H1 (cell line): ENCODE data around the gene GPR176. TPM values are rescaled to one million over a fixed set of nuclear protein-coding genes. Genes with fewer than 3 reads are reported as not detected.

ENCODE experiments used
- CTCF ChIA-PET: fragments of 300-600 bp; sonication (Branson Sonifier 250); formaldehyde crosslinking; loops from one replicate; lab custom pipeline; 2021; ENCODE audit not compliant: partially characterized antibody; lab: Charles Lee
- POLR2A ChIA-PET: fragments of 300-600 bp; sonication (Branson Sonifier 250); formaldehyde crosslinking; loops from one replicate; lab custom pipeline; 2021; ENCODE audit warnings: inconsistent platforms; ENCODE audit not compliant: partially characterized antibody; lab: Charles Lee
- DNase-seq, 2 experiments: peaks; one replicate each; pipeline versions ENCODE4 v3.0.0 to v3.0.0-alpha.2; 2010 to 2022; ENCODE audit warnings: low spot score in 2 of 2, low read depth in 1 of 2, mixed read lengths in 1 of 2
- FAIRE-seq: peaks from 2 replicates; lab custom pipeline; 2011; peaks lifted over from hg19 to GRCh38; lab: Jason Lieb, UNC
- H2AFZ ChIP-seq: 2 replicates; pipeline ENCODE4 v1.8.1; 2012; ENCODE audit warnings: low read length, inconsistent platforms
- H2AK5ac ChIP-seq: 2 replicates; pipeline ENCODE4 v1.6.1; 2013; ENCODE audit warnings: low read depth, low read length
- H2BK120ac ChIP-seq: replicated peaks from 2 replicates; pipeline ENCODE3; 2013; ENCODE audit warnings: low read depth, low read length, inconsistent platforms
- H2BK12ac ChIP-seq: 2 replicates; pipeline ENCODE4 v1.6.1; 2013; ENCODE audit warnings: low read depth, low read length
- H2BK15ac ChIP-seq: 2 replicates; pipeline ENCODE4 v1.6.1; 2013; ENCODE audit warnings: low read length
- H2BK20ac ChIP-seq: 2 replicates; pipeline ENCODE4 v1.6.1; 2013; ENCODE audit warnings: low read length
- H2BK5ac ChIP-seq: 2 replicates; pipeline ENCODE4 v1.6.1; 2013; ENCODE audit warnings: low read depth, low read length
- H3K14ac ChIP-seq: 2 replicates; pipeline ENCODE4 v1.6.1; 2013; ENCODE audit warnings: inconsistent platforms; ENCODE audit not compliant: insufficient read length
- H3K18ac ChIP-seq: 2 replicates; pipeline ENCODE4 v1.6.1; 2013; ENCODE audit warnings: low read length; ENCODE audit errors: extremely low read depth
- H3K23ac ChIP-seq: 2 replicates; pipeline ENCODE4 v1.6.1; 2013; ENCODE audit warnings: inconsistent platforms; ENCODE audit not compliant: insufficient read length
- H3K23me2 ChIP-seq: 2 replicates; pipeline ENCODE4 v1.6.1; 2013; ENCODE audit warnings: low read depth, low read length
- H3K27ac ChIP-seq: 2 replicates; pipeline ENCODE4 v1.6.1; 2011; ENCODE audit warnings: low read depth, low read length, inconsistent platforms
- H3K27me3 ChIP-seq, 4 experiments: replicated peaks in 1 of 4; 1 replicate in 1 of 4; 2 replicates in 3 of 4; pipeline versions ENCODE4 v1.6.1 to v1.8.1; 2011 to 2013; ENCODE audit warnings: low read length in 3 of 4, mild to moderate bottlenecking in 3 of 4, inconsistent platforms in 2 of 4, mixed read lengths in 2 of 4, moderate library complexity in 1 of 4; ENCODE audit not compliant: control insufficient read depth in 3 of 4, insufficient read depth in 3 of 4; ENCODE audit errors: extremely low read depth in 1 of 4
- H3K36me3 ChIP-seq, 4 experiments: 2 replicates each; pipeline versions ENCODE4 v1.6.1 to v1.8.1; 2011 to 2013; ENCODE audit warnings: mild to moderate bottlenecking in 4 of 4, low read length in 3 of 4, moderate library complexity in 2 of 4, control low read depth in 1 of 4, inconsistent platforms in 1 of 4; ENCODE audit not compliant: insufficient read depth in 4 of 4, control insufficient read depth in 2 of 4
- H3K4ac ChIP-seq: replicated peaks from 2 replicates; pipeline ENCODE3; 2013; ENCODE audit warnings: low read length, low read depth, mixed read lengths, inconsistent platforms; ENCODE audit not compliant: insufficient read length
- H3K4me1 ChIP-seq, 4 experiments: replicated peaks in 1 of 4; 1 replicate in 1 of 4; 2 replicates in 3 of 4; pipeline versions ENCODE4 v1.6.1 to v1.8.1; 2011 to 2013; ENCODE audit warnings: low read length in 3 of 4, inconsistent platforms in 2 of 4, mixed read lengths in 1 of 4; ENCODE audit not compliant: insufficient read depth in 4 of 4, control insufficient read depth in 3 of 4
- H3K4me2 ChIP-seq, 2 experiments: 2 replicates each; pipeline versions ENCODE4 v1.6.1 to v1.8.1; 2011 to 2013; ENCODE audit warnings: low read depth in 2 of 2, low read length in 2 of 2, control low read depth in 1 of 2, inconsistent platforms in 1 of 2, mild to moderate bottlenecking in 1 of 2; ENCODE audit not compliant: insufficient read depth in 1 of 2
- H3K4me3 ChIP-seq, 4 experiments: fragments of 200-600, 300-600 bp in 1 of 4; sonication (generic), shearing (Covaris generic), sonication (Bioruptor Twin) in 1 of 4; 2 replicates each; pipeline versions ENCODE4 v1.5.1 to v1.8.1; 2011 to 2016; ENCODE audit warnings: low read length in 4 of 4, low read depth in 3 of 4, control low read depth in 2 of 4, inconsistent platforms in 2 of 4, mild to moderate bottlenecking in 2 of 4, mixed read lengths in 1 of 4, moderate library complexity in 1 of 4; ENCODE audit not compliant: insufficient read depth in 2 of 4; ENCODE audit errors: extremely low read depth in 1 of 4
- H3K56ac ChIP-seq: replicated peaks from 2 replicates; pipeline ENCODE3; 2013; ENCODE audit warnings: low read depth, mild to moderate bottlenecking, mixed read lengths, low read length, inconsistent platforms; ENCODE audit not compliant: insufficient read length
- H3K79me1 ChIP-seq: 2 replicates; pipeline ENCODE4 v1.6.1; 2013; ENCODE audit warnings: low read depth, low read length, control low read depth
- H3K79me2 ChIP-seq, 2 experiments: 2 replicates each; pipeline versions ENCODE4 v1.6.1 to v1.8.1; 2012 to 2013; ENCODE audit warnings: low read length in 2 of 2, mild to moderate bottlenecking in 2 of 2, inconsistent platforms in 1 of 2; ENCODE audit not compliant: insufficient read depth in 2 of 2, control insufficient read depth in 1 of 2
- H3K9ac ChIP-seq, 4 experiments: replicated peaks in 1 of 4; 1 replicate in 1 of 4; 2 replicates in 3 of 4; pipeline versions ENCODE4 v1.6.1 to v1.8.1; 2011 to 2013; ENCODE audit warnings: low read depth in 3 of 4, low read length in 3 of 4, control low read depth in 2 of 4, mild to moderate bottlenecking in 2 of 4, moderate library complexity in 2 of 4, inconsistent platforms in 1 of 4; ENCODE audit errors: extremely low read depth in 1 of 4
- H3K9me3 ChIP-seq, 2 experiments: 2 replicates each; pipeline versions ENCODE4 v1.6.1 to v1.8.1; 2012 to 2013; ENCODE audit warnings: mild to moderate bottlenecking in 2 of 2, moderate library complexity in 2 of 2, control low read depth in 1 of 2, inconsistent platforms in 1 of 2, low read depth in 1 of 2, low read length in 1 of 2, mixed read lengths in 1 of 2; ENCODE audit not compliant: insufficient read depth in 2 of 2
- H4K20me1 ChIP-seq, 2 experiments: replicated peaks in 1 of 2; 2 replicates each; pipeline versions ENCODE3 to v1.8.1; 2011 to 2013; ENCODE audit warnings: inconsistent platforms in 2 of 2, low read length in 2 of 2, mild to moderate bottlenecking in 1 of 2; ENCODE audit not compliant: insufficient read depth in 2 of 2, control insufficient read depth in 1 of 2
- H4K5ac ChIP-seq: 2 replicates; pipeline ENCODE4 v1.6.1; 2013; ENCODE audit warnings: low read length, low read depth, mixed read lengths, inconsistent platforms; ENCODE audit not compliant: insufficient read length
- H4K8ac ChIP-seq: 2 replicates; pipeline ENCODE4 v1.8.0; 2013; ENCODE audit warnings: mild to moderate bottlenecking, moderate library complexity, low read length, inconsistent platforms; ENCODE audit not compliant: insufficient read depth; ENCODE audit errors: extremely low read depth
- H4K91ac ChIP-seq: replicated peaks from 2 replicates; pipeline ENCODE3; 2013; ENCODE audit warnings: low read length, mixed read lengths, inconsistent platforms; ENCODE audit not compliant: insufficient read length
- BRCA1 ChIP-seq: IDR thresholded peaks from 2 replicates; pipeline ENCODE4 v1.6.1; 2012; ENCODE audit warnings: low read depth, low read length, improper control_type of control experiment
- CREB1 ChIP-seq: IDR thresholded peaks from 2 replicates; pipeline ENCODE4 v1.6.1; 2012; ENCODE audit warnings: inconsistent platforms
- KDM5A ChIP-seq: fragments of 200-600 bp; IDR thresholded peaks from 2 replicates; pipeline ENCODE4 v1.7.1; 2012; ENCODE audit warnings: mild to moderate bottlenecking, low read length, inconsistent platforms, mixed read lengths
- SP1 ChIP-seq: IDR thresholded peaks from 2 replicates; pipeline ENCODE4 v1.6.1; 2011; ENCODE audit warnings: low read depth, low read length
- WGBS, 2 experiments: shearing (Covaris generic) in 1 of 2; methylation state at CpG; one replicate each; pipeline versions ENCODE4 v1.1.6 to v1.1.7; 2013 to 2015; ENCODE audit warnings: low lambda C conversion rate in 2 of 2, mixed read lengths in 2 of 2, inconsistent platforms in 1 of 2, low coverage in 1 of 2, missing lambda C conversion rate in 1 of 2; ENCODE audit not compliant: insufficient replicate concordance in 2 of 2, insufficient coverage in 1 of 2, insufficient read length in 1 of 2; ENCODE audit errors: extremely low coverage in 1 of 2, missing lambda C conversion rate in 1 of 2; 5-methylcytosine and 5-hydroxymethylcytosine counted together
- polyA plus RNA-seq, 7 experiments: library from polyadenylated mRNA; depleted of rRNA in 3 of 7; stranded (reverse) in 5 of 7; unstranded in 2 of 7; fragments of >200 nt in 5 of 7; fragments of 200-250 nt in 2 of 7; gene quantifications; 1 replicate in 5 of 7; 2 replicates in 1 of 7; 4 replicates in 1 of 7; pipeline versions ENCODE4 v1.2.1 to v1.2.3, GENCODE V29; 2011 to 2013; ENCODE audit warnings: missing spikeins in 2 of 7, mixed read lengths in 2 of 7
- total RNA-seq: library from RNA; stranded (reverse); fragmentation: NEBNext Ultra II Directional; extraction: Animal tissue kit (Norgen Biotek cat#: 25700); gene quantifications from 2 replicates; pipeline ENCODE4 v1.2.1, GENCODE V29; 2021

Gene GPR176
- total and polyA plus RNA-seq, 2 of the 8 experiments (the other 6 are each of a cell fraction or from before 2014, with no cell fraction given): 190 to 281 TPM

GRCh38 chr15:39870537-39870936 is 49.5 kb downstream of the GPR176 start:
- Histone ChIP-seq H3K4me2 (no peak overlapping the region), H3K4ac (no peak overlapping the region), H4K8ac (no peak overlapping the region), H3K4me3 (no peak overlapping the region), H3K56ac (no peak overlapping the region), H2AK5ac (no peak overlapping the region), H3K79me2 (peaks cover 20 to 98% of the 10 kb centered on the region in 2 experiments; a peak in 3 of 4 replicates), H3K23ac (no peak overlapping the region), H3K79me1 (peaks cover 14% of the 10 kb centered on the region; the same call in 1 of the 2 replicates), H3K36me3 (peaks cover 0 to 5% (median 2%) of the 10 kb centered on the region in 4 experiments; a peak in 2 of 8 replicates), H2BK120ac (no peak overlapping the region), H3K4me1 (peaks cover 0 to 9% (median 3%) of the 10 kb centered on the region in 4 experiments; a peak in 6 of 7 replicates), H2BK5ac (no peak overlapping the region), H3K27ac (no peak overlapping the region), H4K5ac (no peak overlapping the region), H4K20me1 (peaks cover 19% of the 10 kb centered on the region in 2 experiments), H3K14ac (no peak overlapping the region), H4K91ac (no peak overlapping the region), H2BK15ac (no peak overlapping the region), H3K9me3 (no peaks in the 10 kb centered on the region), H2BK12ac (no peak overlapping the region), H2AFZ (no peak overlapping the region), H3K27me3 (no peaks in the 10 kb centered on the region), H3K23me2 (no peaks in the 10 kb centered on the region), H2BK20ac (no peak overlapping the region), H3K9ac (no peak overlapping the region), H3K18ac (no peak overlapping the region)
- DNase-seq (no peak), FAIRE-seq (peak; percentile 60)
- ChIA-PET POLR2A (interaction anchor here (1.0 to 1.4 kb wide), 3 partner anchors 9 to 37 kb away, joined by 3 to 4 read pairs (median 3); no protein-coding TSS in a partner anchor), CTCF (no interaction called here)
- WGBS, 2 experiments: 75% methylated on average over 2 of the region's 2 CpGs; no CpG with 5 or more reads in 1 of the 2 experiments
- TF ChIP-seq SP1: no peak
- no peak for TF ChIP-seq KDM5A
- TF ChIP-seq BRCA1: no peak
- no peak for TF ChIP-seq CREB1
